Right renal pelvis (tissue), 4 donors: ENCODE measurements around the gene ABHD13. TPM values are rescaled to one million over a fixed set of nuclear protein-coding genes. Genes with fewer than 3 reads are reported as not detected.

Experiments used
- DNase-seq, 4 donors: peaks; one replicate each; pipeline ENCODE4 v3.0.0-alpha.2; 2013; ENCODE audit warnings: low read depth in 4 of 4, low spot score in 3 of 4, missing footprints in 1 of 4
- polyA plus RNA-seq, 4 donors: library from polyadenylated mRNA; unstranded; fragments of 120-200 nt; gene quantifications; one replicate each; pipeline ENCODE4 v1.2.1, GENCODE V29; 2013; ENCODE audit not compliant: insufficient read length in 4 of 4

The ABHD13 gene
- polyA plus RNA-seq, 4 donors, result 15.4 to 19.0 (median 17.7) TPM

GRCh38 chr13:108278466-108278865 is 60.3 kb downstream of the ABHD13 start:
- no peak for DNase-seq

GRCh38 chr13:108281901-108282300 is 63.7 kb downstream of the ABHD13 start:
- no peak for DNase-seq

- no peak for DNase-seq
Observed at GRCh38 chr13:108283110-108283509, 64.9 kb downstream of the ABHD13 start.

Other genes starting within 250 kb of the ABHD13 start
- gene LIG4, start 2.9 kb upstream of the ABHD13 start, polyA plus RNA-seq, result 10 to 100 TPM; 14.3 to 20.3 (median 17.2) TPM
- 1 to 10 TPM in 3 of 4 donors, under 1 TPM in 1; 0.96 to 2.1 (median 1.4) TPM for gene TNFSF13B, start 51.3 kb downstream of the ABHD13 start, polyA plus RNA-seq